Stimulated activated CD8-positive, alpha-beta memory T cell treated with anti-CD3 and anti-CD28 coated beads, Interleukin-7, amount 100 ng/mL, for 24 hours (primary cell): Measurements from ENCODE around the gene SEC11A.
"Not testable (repeated sequence)": the region's sequence is repeated elsewhere in the genome, so short reads cannot be mapped to it uniquely, and the experiment has no call there.

Source experiments
- DNase-seq: peaks from one replicate; pipeline ENCODE4 v3.0.0-alpha.2; 2020; ENCODE audit warnings: low read depth

Gene SEC11A

DNA sequence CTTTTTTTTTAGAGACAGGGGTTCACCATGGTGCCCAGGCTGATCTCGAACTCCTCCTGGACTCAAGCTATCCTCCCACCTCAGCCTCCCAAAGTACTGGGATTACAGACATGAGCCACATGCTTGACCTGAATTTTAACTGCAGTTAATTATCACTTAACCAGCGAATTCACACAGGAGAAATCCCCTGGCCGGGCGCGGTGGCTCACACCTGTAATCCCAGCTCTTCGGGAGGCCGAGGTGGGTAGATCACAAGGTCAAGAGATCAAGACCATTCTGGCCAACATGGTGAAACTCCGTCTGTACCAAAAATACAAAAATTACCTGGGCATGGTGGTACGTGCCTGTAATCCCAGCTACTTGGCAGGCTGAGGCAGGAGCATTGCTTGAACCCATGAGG lies 74.1 kb downstream of the SEC11A start:
- DNase-seq: not testable (repeated sequence)

DNA sequence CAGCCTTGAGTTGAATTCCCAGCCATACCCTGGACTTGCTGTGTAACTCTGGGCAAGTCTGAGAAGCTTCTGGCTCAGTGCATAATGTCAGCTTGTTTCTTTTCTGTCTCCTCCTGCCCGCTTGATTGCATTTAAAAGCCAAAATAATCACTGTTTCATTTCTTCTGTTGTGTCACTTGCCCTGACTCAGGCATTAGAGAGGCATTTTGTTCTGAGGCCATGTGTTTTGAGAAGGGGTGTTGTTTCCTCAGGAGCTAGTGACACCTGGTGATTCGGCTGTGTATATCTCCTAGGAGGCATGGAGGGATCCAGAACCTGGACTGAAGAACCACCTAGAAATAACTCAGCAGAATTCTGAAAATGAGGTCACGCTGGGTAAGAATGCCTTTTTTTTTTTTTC lies 77.8 kb downstream of the SEC11A start:
- no peak for DNase-seq

DNA sequence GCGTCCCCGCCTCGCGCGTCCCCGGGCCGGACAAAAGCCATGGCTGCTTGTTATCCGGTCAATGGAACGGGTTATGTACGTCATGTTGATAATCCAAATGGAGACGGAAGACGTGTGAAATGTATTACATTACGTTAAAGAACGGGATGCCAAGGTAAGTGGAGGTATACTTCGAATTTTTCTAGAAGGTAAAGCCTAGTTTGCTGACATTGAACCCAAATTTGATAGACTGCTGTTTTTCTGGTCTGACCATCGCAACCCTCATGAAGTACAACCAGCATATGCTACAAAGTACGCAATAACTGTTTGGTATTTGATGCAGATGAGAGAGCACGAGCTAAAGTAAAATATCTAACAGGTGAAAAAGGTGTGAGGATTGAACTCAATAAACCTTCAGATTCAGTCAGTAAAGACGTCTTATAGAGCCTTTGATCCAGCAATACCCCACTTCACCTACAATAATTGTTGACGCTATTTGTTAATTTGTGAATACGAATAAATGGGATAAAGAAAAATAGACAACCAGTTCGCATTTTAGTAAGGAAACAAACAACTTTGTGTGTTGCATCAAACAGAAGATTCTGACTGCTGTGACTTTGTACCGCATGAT lies 81.6 kb downstream of the SEC11A start:
- DNase-seq: no peak

DNA sequence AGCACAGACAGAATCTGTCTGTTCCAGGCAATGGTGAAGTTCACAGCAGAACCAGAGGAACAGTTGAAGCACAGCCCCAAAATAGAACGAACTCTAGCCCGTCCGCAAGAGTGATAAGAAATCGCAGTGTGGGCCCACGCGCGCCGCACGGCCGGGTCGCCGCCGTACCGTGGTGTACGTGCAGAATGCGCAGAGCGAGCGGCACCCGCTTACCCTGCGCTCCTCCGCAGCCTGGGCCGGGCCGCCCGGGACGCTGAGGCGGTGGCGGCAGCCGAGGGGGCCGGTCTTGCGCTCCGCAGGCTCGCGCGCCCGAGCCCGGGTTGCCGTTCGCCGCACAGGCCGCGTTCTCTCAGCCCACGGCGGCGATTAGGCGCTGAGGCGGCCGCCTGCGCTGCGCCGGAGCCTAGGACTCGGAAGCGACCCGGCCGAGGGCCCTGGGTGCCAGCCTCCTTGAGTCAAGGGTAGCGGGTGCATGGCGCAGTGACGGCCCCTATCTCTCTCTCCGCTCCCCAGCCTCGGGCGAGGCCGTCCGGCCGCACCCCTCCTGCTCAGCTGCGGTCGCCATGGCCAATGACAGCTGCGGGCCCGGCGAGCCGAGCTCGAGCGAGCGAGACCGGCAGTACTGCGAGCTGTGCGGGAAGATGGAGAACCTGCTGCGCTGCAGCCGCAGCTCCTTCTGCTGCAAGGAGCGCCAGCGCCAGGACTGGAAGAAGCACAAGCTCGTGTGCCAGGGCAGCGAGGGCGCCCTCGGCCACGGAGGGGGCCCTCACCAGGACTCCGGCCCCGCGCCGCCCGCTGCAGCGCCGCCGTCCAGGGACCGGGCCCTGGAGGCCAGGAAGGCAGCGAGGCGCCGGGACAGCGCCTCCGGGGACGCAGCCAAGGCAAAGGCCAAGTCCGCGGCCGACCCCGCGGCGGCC lies 82.4 kb downstream of the SEC11A start:
- peak; percentile 30 for DNase-seq

DNA sequence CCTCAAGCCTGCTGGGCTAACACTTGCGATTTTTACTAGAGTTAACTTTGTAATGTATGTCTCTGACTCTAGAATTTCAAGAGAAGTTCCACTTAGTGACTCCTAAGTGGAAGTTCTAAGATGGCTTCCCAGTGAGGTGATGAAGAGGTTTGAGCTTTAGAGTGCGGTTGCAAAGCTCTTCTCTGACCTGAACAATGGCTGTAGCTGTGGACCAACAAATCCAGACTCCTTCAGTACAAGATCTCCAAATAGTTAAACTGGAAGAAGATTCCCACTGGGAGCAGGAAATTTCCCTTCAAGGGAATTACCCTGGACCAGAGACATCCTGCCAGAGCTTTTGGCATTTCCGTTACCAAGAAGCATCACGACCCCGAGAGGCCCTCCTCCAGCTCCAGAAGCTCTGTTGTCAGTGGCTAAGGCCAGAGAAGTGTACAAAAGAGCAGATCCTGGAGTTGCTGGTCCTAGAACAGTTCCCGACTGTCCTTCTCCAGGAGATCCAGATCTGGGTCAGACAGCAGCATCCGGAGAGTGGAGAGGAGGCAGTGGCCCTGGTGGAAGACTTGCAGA lies 84.2 kb downstream of the SEC11A start:
- DNase-seq: no peak

DNA sequence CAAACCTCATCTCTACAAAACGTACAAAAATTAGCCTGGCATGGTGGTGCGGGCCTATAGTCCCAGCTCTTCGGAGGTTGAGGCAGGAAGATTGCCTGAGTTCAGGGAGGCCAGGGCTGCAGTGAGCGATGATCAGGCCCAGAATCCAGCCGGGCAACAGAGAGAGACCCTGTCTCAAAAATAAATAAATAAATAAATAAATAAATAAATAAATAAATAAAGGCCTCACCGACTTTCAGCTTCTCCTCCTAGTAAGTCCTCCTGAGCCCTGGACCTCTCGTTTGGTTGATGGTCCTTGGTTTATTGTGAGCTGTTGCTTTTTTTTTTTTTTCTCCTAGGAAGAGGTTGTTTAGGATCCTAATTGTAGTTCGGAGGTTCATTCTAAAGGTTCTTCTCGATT lies 86.9 kb downstream of the SEC11A start:
- no peak for DNase-seq

- no peak for DNase-seq
These were observed 90.8 kb downstream of the SEC11A start for GRCh38 chr15:84625123-84625522.

- no peak for DNase-seq
These were observed 91.6 kb downstream of the SEC11A start for GRCh38 chr15:84624359-84624758.

- DNase-seq: no peak
These were observed 94.5 kb downstream of the SEC11A start for GRCh38 chr15:84621358-84621979.

DNA sequence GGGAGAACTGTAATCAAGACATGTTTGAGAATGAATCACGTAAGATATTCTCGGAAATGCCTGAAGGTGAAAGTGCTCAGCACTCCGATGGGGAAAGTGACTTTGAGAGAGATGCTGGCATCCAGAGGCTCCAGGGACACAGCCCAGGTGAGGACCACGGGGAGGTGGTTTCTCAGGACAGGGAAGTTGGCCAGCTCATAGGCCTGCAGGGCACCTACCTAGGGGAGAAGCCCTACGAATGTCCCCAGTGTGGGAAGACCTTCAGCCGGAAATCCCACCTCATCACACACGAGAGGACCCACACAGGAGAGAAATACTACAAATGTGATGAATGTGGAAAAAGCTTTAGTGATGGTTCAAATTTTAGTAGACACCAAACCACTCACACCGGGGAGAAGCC lies 95.3 kb downstream of the SEC11A start:
- DNase-seq: no peak
